Measurements from ENCODE around the gene FARS2. TPM values are rescaled to one million over a fixed set of nuclear protein-coding genes. Genes with fewer than 3 reads are reported as not detected.

Gene FARS2
- total and polyA plus RNA-seq, 10 donors: 9.0 to 27.4 (median 19.8) TPM

DNA sequence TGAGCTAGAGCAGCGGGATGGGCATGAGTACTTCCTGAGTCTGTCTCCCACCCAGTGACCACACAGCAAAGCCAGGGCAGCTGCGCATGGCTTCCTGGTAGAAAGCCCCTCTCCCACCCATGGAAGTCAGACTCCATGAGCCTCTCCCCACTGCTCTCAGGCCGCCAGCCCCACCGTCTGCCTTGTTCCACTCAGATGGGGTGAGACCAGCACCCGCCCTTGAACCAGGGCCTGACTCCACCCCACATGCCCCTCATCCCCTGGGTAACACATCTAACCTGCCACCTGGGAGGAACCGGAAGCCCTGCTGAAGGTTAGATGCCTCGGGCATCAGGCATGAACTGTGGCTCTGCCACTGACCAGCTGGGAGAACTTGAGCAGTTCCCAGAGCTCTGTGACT lies 517.6 kb downstream of the FARS2 start:
- no peak for DNase-seq
- 87 to 98% (median 92%) methylated on average over 7 of the region's 7 CpGs for WGBS, 5 donors
- Histone ChIP-seq H3K4me3 (no peak overlapping the region), H3K9me3 (no peaks in the 10 kb centered on the region), H3K27me3 (replicated peaks in 1 of 7) (no peaks in the 10 kb centered on the region), H3K27ac (no peak overlapping the region), H3K36me3 (peaks cover 0 to 21% (median 0%) of the 10 kb centered on the region in 6 donors), H3K4me1 (peaks cover 0 to 31% (median 0%) of the 10 kb centered on the region in 6 donors)
- intact Hi-C loops (cut with DNase I; ENCODE audit: low total_unique reads): no loop called here
- no peak for TF ChIP-seq POLR2AphosphoS5 (IDR thresholded peaks at IDR 0.05)
- no peak for TF ChIP-seq CTCF (IDR thresholded peaks at IDR 0.05 in 8 of 11, conservative IDR thresholded peaks at IDR 0.05 in 3 of 11)
- no peak for TF ChIP-seq POLR2A (IDR thresholded peaks at IDR 0.05)

DNA sequence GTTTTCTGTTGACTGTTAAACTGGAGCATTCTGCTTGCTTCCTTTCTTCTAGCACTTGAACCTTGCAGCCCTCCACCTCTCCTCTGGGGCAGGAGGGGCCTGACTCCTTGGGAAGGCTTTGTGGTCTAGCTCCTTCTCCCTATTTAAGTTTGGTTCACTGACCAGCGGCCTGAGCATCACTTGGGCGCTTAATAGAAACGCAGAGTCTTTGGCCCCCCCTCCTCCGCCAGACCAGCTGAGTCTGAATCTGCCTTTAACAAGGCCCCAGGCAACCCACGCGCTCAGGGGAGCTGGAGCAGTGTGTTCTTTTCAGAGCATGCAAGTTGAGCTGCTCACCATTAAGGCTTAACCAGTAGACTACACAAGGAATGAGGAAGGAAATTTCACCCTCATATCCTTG lies 519.7 kb downstream of the FARS2 start:
- peaks cover 0 to under 1% (median 0%) of the 10 kb centered on the region in 6 donors for H3K36me3 ChIP-seq
- intact Hi-C loops (cut with DNase I; ENCODE audit: low total_unique reads): no loop called here
- peaks cover 0 to 31% (median 0%) of the 10 kb centered on the region in 6 donors for H3K4me1 ChIP-seq
- H3K9me3 ChIP-seq: no peaks in the 10 kb centered on the region
- DNase-seq: no peak
- 90 to 100% (median 97%) methylated on average over 6 of the region's 6 CpGs for WGBS, 5 donors
- no peak overlapping the region for H3K27ac ChIP-seq
- no peak overlapping the region for H3K4me3 ChIP-seq
- no peaks in the 10 kb centered on the region for H3K27me3 ChIP-seq (replicated peaks in 1 of 7)
- TF ChIP-seq POLR2A (IDR thresholded peaks at IDR 0.05) (no peak), POLR2AphosphoS5 (IDR thresholded peaks at IDR 0.05) (no peak), CTCF (IDR thresholded peaks at IDR 0.05 in 8 of 11, conservative IDR thresholded peaks at IDR 0.05 in 3 of 11) (no peak)

GRCh38 chr6:5781966-5782556 lies 520.7 kb downstream of the FARS2 start:
- Histone ChIP-seq H3K27me3 (replicated peaks in 1 of 7) (no peaks in the 10 kb centered on the region), H3K4me1 (peaks cover 0 to 27% (median 0%) of the 10 kb centered on the region in 6 donors), H3K36me3 (no peaks in the 10 kb centered on the region), H3K9me3 (no peaks in the 10 kb centered on the region), H3K27ac (no peak overlapping the region), H3K4me3 (no peak overlapping the region)
- TF ChIP-seq CTCF (IDR thresholded peaks at IDR 0.05 in 8 of 11, conservative IDR thresholded peaks at IDR 0.05 in 3 of 11): no peak
- TF ChIP-seq POLR2AphosphoS5 (IDR thresholded peaks at IDR 0.05): peak in 1 of 3 donors; percentile 16
- no peak for TF ChIP-seq POLR2A (IDR thresholded peaks at IDR 0.05)
- no peak for DNase-seq
- intact Hi-C loops (cut with DNase I; ENCODE audit: low total_unique reads): no loop called here
- 85 to 89% (median 88%) methylated on average over 12 to 17 of the region's 17 CpGs for WGBS, 5 donors

DNA sequence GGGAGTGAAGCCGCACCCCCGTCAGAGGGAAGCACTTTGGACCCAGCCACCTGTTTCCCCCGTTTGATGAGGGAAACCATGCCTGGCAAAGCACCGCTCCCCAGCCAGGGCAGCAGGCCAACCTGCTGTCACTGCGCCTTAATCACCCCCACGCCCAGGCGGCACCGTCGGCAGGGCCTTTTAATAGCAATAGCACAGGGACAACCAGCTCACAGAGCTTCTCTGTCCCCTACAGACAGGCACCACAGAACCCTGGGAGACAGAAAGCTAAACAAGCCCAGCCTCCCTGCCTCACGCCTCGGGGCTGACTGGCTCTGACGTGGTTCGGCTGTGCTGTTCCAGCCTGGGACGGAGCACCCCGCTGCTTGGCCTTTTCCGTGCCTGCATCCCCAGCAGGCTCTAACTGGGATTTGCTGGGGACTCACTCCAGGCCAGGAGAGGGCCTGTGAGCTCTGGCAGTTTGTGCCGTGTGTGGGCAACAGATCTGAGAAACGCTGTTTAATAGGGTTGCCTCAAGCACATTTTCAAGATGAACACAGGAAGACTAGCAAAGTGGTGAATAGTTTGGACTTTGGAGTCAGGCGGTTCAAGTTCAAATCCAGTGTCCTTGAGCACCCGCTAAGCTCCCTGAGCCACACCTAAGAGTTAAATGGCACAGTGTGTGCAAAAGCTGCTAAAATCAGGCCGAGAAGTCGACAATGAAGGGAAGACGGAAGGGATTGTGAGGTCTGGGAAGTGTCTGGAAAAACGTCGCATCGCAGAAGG lies 521.7 kb downstream of the FARS2 start:
- Histone ChIP-seq H3K4me3 (no peak overlapping the region), H3K27ac (no peak overlapping the region)
- no peak for DNase-seq

More for the DNA sequence above, 521.7 kb downstream of the FARS2 start:
- H3K27me3 ChIP-seq (replicated peaks in 1 of 7): no peaks in the 10 kb centered on the region
- H3K9me3 ChIP-seq: no peaks in the 10 kb centered on the region
- H3K36me3 ChIP-seq: no peaks in the 10 kb centered on the region
- intact Hi-C loops (cut with DNase I; ENCODE audit: low total_unique reads): no loop called here
- TF ChIP-seq CTCF (IDR thresholded peaks at IDR 0.05 in 8 of 11, conservative IDR thresholded peaks at IDR 0.05 in 3 of 11) (no peak), POLR2A (IDR thresholded peaks at IDR 0.05) (no peak), POLR2AphosphoS5 (IDR thresholded peaks at IDR 0.05) (no peak)
- WGBS, 5 donors: 68 to 71% (median 71%) methylated on average over 19 to 26 of the region's 26 CpGs
- peaks cover 0 to 19% (median 0%) of the 10 kb centered on the region in 6 donors for H3K4me1 ChIP-seq

Measured in spleen (tissue), 11 donors.